Activated CD4-positive, CD25-positive, alpha-beta regulatory T cell treated with anti-CD3 and anti-CD28 coated beads, Interleukin-2, amount 50 U/mL, for 24 hours (primary cell): ENCODE data around the gene GCDH.
"Not testable (repeated sequence)": the region's sequence is repeated elsewhere in the genome, so short reads cannot be mapped to it uniquely, and the experiment has no call there.

Experiments used
- ATAC-seq, 2 donors: fragments of 150-1000 bp; cut with Tn5 transposase; one replicate each; pipeline ENCODE4 v1.10.0; 2021; ENCODE audit warnings: mild to moderate bottlenecking in 1 of 2, moderate library complexity in 1 of 2

The GCDH gene

GRCh38 chr19:12872941-12873890 lies 17.7 kb upstream of the GCDH start:
- peak; percentile 40 to 49 for ATAC-seq

DNA sequence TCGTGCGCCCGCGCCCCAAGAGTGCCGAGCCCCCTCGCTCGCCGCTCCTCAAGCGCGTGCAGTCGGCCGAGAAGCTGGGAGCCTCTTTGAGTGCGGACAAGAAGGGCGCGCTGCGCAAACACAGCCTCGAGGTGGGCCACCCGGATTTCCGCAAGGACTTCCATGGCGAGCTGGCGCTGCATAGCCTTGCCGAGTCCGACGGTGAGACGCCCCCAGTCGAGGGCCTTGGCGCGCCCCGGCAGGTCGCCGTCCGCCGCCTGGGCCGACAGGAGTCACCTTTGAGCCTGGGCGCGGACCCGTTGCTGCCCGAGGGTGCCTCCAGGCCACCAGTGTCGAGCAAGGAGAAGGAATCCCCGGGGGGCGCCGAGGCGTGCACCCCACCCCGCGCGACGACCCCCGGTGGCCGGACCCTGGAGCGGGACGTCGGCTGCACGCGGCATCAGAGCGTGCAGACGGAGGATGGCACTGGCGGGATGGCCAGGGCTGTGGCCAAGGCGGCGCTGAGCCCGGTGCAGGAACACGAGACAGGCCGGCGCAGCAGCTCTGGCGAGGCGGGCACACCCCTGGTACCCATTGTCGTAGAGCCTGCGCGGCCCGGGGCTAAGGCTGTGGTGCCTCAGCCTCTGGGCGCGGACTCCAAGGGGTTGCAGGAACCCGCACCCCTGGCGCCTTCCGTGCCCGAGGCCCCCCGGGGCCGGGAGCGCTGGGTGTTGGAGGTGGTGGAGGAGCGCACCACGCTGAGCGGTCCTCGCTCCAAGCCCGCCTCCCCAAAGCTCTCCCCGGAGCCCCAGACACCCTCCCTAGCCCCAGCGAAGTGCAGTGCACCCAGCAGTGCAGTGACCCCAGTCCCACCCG lies 16.8 kb upstream of the GCDH start:
- no peak for ATAC-seq

DNA sequence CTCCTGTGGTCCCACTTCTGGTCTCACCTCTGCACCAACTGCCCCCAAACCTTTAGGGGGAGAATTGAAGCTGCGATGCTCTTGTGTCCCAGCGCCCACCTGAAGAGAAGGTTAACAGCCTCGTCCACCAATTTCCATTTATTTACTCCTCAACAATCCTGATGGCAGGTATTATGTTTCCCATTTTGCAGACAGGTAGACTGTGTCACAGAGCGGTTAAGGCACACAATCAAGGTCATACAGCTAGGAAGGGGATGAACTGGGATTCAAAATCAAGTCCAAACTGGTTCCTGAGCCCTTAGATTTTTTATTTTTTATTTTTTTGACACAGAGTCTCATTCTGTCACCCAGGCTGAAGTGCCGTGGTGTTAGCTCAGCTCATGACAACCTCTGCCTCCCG lies 15.9 kb upstream of the GCDH start:
- ATAC-seq = no peak

- ATAC-seq = peak in 1 of 2 donors; percentile 1
These were observed 10.3 kb upstream of the GCDH start for GRCh38 chr19:12880551-12881171.

DNA sequence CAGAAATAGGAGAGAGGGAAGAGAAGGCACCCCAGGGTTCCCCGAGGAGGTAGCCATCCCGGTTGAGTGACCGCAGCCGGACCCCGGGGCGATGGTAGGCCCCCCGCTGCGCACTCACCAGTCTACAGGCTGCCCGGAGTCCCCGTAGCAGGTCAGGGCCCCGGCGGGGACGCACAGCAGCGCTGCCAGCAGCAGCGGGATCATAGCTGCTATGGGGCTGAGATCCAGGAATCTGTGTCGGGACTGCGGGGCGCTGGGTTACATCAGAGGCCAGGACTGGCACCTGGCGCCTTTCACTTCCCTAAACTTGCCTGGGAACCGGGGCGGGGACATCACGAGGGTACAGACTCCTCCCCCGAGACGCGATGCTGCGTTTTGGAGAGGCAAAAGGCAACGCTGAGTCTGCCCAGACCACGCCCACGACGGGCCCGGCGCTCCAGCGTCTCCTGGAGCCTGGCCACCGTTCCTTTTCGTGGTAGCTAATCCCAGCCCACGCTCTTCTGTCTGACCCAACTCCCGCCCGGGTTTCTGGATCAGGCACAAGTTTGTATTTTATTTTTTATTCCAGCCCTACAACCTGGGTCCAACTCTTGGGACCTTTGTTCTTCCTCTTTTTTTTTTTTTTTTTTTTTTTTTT lies 9.7 kb upstream of the GCDH start, which contains the start of gene DNASE2:
Gene DNASE2, minus strand, starts transcription at position 278 of the 637 bp plus-strand sequence. Its CDS starts 74 bp downstream, at position 204.
- peak; percentile 74 to 75 for ATAC-seq

- ATAC-seq = no peak
These were observed 8.4 kb upstream of the GCDH start for GRCh38 chr19:12882589-12882988.

GRCh38 chr19:12884202-12884601 lies 6.8 kb upstream of the GCDH start:
- no peak for ATAC-seq

- ATAC-seq = no peak
These were observed 6.4 kb upstream of the GCDH start for GRCh38 chr19:12884627-12884925.

- ATAC-seq = peak; percentile 73 to 75
These were observed 5.8 kb upstream of the GCDH start for GRCh38 chr19:12884926-12885748.

DNA sequence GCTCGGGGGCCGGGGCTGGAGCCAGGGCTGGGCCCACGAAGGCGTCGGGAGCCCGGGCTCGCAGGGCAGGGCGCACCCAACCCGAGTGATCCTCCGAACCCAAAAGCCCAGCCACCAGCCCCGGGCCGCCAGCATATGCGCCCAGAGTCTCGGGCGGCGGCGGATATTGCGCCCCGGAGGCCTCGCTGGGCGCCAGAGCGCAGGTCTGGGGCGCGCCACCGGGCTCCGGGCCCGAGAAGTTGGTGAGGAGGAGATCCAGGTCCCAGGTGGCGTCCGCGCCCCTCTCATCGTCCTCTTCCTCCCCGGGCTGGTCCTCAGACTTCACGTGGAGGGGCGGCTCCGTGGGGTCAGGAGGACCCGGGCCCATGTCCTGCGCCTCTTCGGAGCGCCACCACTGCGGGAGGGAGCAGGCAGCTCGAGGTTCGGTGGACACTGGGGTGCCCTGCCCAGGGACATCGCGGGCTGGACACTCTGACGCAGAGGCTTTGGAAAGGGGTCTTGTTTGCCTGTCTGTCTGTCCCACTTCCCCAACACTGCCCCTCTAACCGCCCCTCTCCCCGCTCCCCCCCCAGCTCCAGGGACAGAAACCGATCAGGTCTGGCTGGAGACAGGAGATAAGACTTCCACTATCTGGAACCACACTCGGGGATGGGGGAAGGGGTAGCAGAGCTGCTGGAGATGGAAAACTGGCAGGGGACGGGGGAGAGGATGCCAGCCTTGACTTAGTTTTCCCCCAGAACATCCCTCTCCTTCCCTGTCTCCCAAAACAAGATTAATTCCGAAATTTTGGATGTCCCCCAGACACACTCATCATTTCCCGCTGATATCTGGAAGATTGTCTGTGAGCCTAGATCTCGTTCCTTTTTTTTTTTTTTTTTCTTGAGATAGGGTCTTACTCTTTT lies 5.0 kb upstream of the GCDH start:
- ATAC-seq = no peak

GRCh38 chr19:12886651-12886968 lies 4.3 kb upstream of the GCDH start:
- no peak for ATAC-seq

- no peak for ATAC-seq
These were observed 3.8 kb upstream of the GCDH start, which contains the start of gene KLF1 for GRCh38 chr19:12886969-12887747. KLF1 (minus strand) TSS chr19:12887201; CDS start chr19:12887140, 61 bp downstream.

DNA sequence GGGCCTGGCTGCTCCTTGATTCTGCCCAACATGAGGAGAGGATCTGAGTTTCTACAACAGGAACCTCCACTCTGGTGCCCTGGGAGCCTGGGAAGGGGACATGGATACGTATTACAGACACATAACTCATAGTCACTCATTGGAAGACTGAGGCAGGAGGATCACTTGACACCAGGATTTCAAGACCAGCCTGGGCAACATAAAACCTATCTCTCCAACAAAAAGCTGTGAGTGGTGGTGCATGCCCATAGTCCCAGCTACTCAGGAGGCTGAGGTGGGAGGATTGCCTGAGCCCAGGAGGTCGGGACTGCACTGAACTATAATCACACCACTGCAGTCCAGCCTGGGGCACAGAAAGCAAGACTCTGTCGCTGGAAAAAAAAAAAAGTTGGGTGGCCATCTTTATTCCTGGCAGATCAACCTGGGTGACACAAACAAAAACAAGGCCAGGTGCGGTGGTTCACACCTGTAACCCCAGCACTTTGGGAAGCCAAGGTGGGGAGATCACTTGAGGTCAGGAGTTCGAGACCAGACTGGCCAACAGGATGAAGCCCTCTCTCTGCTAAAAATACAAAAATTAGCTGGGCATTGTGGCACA lies 2.9 kb upstream of the GCDH start:
- ATAC-seq = no peak

- ATAC-seq = not testable (repeated sequence)
These were observed 617 bp upstream of the GCDH start for GRCh38 chr19:12890299-12890786.

DNA sequence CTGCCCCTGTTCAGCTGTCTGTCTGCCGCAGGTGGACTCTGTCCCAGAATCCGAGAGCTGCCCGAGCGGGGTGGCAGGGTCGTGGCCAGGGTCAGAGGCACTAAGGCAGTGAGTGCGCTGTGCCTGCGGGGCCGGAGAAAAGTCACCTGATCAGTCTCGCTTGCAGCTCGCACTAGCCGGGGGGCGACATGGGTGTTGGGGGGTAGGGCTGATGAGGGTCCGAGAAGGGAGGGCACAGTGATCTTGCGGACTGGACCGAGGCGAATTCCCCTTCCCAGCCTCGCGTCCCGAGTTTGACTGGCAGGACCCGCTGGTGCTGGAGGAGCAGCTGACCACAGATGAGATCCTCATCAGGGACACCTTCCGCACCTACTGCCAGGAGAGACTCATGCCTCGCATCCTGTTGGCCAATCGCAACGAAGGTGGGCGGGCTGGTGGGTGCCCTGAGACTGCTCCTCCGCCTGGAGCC lies 627 bp downstream of the GCDH start:
- no peak for ATAC-seq

GRCh38 chr19:12893582-12893981 lies 2.6 kb downstream of the GCDH start:
- ATAC-seq = no peak

- ATAC-seq = no peak
These were observed 5.5 kb downstream of the GCDH start for GRCh38 chr19:12896460-12896859.

GRCh38 chr19:12899891-12900518 lies 9.0 kb downstream of the GCDH start:
- peak; percentile 38 to 48 for ATAC-seq

GRCh38 chr19:12907166-12907565 lies 16.2 kb downstream of the GCDH start:
- ATAC-seq = no peak
